Keratinocyte (primary cell): ENCODE measurements around the gene SORT1.

Experiments used
- CTCF ChIP-seq, 3 experiments: IDR thresholded peaks in 1 of 3; conservative IDR thresholded peaks in 1 of 3; optimal IDR thresholded peaks in 1 of 3; 2 replicates in 2 of 3; 3 replicates in 1 of 3; pipeline versions ENCODE3 to v1.5.1; 2011; ENCODE audit warnings: low read length in 3 of 3, mild to moderate bottlenecking in 3 of 3, moderate library complexity in 2 of 3, control low read depth in 1 of 3, inconsistent platforms in 1 of 3; ENCODE audit not compliant: insufficient read depth in 2 of 3; ENCODE audit errors: extremely low read depth in 1 of 3
- EZH2 ChIP-seq: IDR thresholded peaks from one replicate; pipeline ENCODE4 v1.6.1; 2012; ENCODE audit warnings: inconsistent platforms, mild to moderate bottlenecking, low read length, moderate library complexity

DNA sequence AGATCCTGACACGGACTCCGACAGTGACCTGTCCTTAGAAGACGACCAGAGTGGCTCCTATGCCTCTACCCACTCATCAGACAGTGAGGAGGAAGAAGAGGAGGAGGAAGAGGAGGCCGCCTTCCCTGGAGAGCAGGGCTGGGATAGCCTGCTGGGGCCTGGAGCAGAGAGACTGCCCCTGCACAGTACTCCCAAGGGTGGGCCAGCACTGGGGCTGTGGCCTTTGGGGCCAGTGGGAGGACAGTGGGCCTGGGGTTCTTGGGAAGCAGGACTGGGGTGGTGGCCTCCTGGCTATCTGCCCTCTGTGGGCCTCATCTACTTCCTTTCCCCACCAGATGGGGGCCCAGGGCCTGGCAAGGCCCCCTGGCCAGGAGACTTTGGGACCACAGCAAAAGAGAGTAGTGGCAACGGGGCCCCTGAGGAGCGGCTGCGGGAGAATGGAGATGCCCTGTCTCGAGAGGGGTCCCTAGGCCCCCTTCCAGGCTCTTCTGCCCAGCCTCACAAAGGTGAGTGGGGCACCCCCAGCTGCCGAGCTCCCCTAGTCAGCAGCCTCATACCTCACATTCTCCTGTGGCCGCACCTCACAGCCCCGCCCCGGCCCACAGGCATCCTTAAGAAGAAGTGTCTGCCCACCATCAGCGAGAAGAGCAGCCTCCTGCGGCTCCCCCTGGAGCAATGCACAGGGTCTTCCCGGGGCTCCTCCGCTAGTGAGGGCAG is 124.7 kb downstream of the SORT1 start:
- TF ChIP-seq CTCF (optimal IDR thresholded peaks at IDR 0.05 in 1 of 3, IDR thresholded peaks at IDR 0.05 in 1 of 3, conservative IDR thresholded peaks at IDR 0.05 in 1 of 3; ENCODE audit: extremely low read depth in 1 of 3, insufficient read depth in 2 of 3, low read length in 3 of 3) (no peak), EZH2 (no peak)
